HS-5 (cell line): Measurements from ENCODE around the gene DHRS2.

Experiments used
- DNase-seq: peaks from one replicate; pipeline ENCODE4 v3.0.0-alpha.2; 2012; ENCODE audit warnings: low read depth

DHRS2 gene

GRCh38 chr14:23612802-23613201 lies 23.4 kb upstream of the DHRS2 start:
- no peak for DNase-seq

- no peak for DNase-seq
Measured at GRCh38 chr14:23613242-23614070, 22.7 kb upstream of the DHRS2 start.

GRCh38 chr14:23614395-23614828 lies 21.8 kb upstream of the DHRS2 start:
- no peak for DNase-seq

GRCh38 chr14:23615856-23616255 lies 20.3 kb upstream of the DHRS2 start:
- no peak for DNase-seq

GRCh38 chr14:23617539-23617938 lies 18.6 kb upstream of the DHRS2 start:
- no peak for DNase-seq

GRCh38 chr14:23618415-23618988 lies 17.7 kb upstream of the DHRS2 start:
- DNase-seq: no peak

- DNase-seq: no peak
Measured at GRCh38 chr14:23620177-23620702, 15.9 kb upstream of the DHRS2 start.

- DNase-seq: no peak
Measured at GRCh38 chr14:23621204-23621931, 14.8 kb upstream of the DHRS2 start.

GRCh38 chr14:23621932-23622730 lies 14.0 kb upstream of the DHRS2 start:
- DNase-seq: no peak

- DNase-seq: no peak
Measured at GRCh38 chr14:23622990-23623389, 13.2 kb upstream of the DHRS2 start.

GRCh38 chr14:23623962-23624361 lies 12.2 kb upstream of the DHRS2 start:
- no peak for DNase-seq

GRCh38 chr14:23624830-23625404 lies 11.2 kb upstream of the DHRS2 start:
- no peak for DNase-seq

GRCh38 chr14:23626946-23627345 lies 9.2 kb upstream of the DHRS2 start:
- no peak for DNase-seq

GRCh38 chr14:23627961-23628360 lies 8.2 kb upstream of the DHRS2 start:
- no peak for DNase-seq

- DNase-seq: no peak
Measured at GRCh38 chr14:23629204-23629603, 7.0 kb upstream of the DHRS2 start.

- DNase-seq: no peak
Measured at GRCh38 chr14:23629832-23630396, 6.2 kb upstream of the DHRS2 start.

GRCh38 chr14:23630687-23631086 lies 5.5 kb upstream of the DHRS2 start:
- DNase-seq: no peak

- no peak for DNase-seq
Measured at GRCh38 chr14:23631234-23631633, 4.9 kb upstream of the DHRS2 start.

- DNase-seq: no peak
Measured at GRCh38 chr14:23631702-23632460, 4.3 kb upstream of the DHRS2 start.

GRCh38 chr14:23632461-23633159 lies 3.6 kb upstream of the DHRS2 start:
- no peak for DNase-seq
